ENCODE results near the gene TMEM145. TPM values are rescaled to one million over a fixed set of nuclear protein-coding genes. Genes with fewer than 3 reads are reported as not detected.

The TMEM145 gene
- total RNA-seq, 1 donor from 2014 or later = not detected

DNA sequence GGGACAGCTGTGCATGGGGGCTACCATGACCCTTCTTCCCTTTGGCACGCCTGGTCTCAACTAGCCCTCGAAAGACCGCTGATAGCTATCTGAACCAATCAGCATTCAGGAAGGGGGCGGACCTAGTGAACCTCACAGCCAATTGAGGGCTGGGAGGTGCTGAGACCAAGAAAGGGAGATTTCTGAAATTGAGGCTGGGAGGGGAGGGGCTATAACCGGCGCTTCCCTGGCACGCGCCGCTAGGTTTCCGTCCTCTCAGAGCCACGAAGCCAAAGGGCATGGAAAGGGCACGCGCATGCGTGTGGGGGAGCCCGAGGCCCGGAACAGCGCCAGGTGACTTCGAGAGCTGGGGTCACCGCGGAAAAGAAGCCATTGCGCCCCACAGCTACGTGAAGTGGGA, 6.5 kb upstream of the TMEM145 start:
- intact Hi-C loops (cut with DNase I) = no loop called here
- Histone ChIP-seq H3K36me3 (no peaks in the 10 kb centered on the region), H3K27me3 (ENCODE audit: low read depth) (peaks cover 8% of the 10 kb centered on the region), H3K4me3 (no peak overlapping the region), H3K27ac (no peak overlapping the region), H3K9me3 (no peaks in the 10 kb centered on the region), H3K4me1 (peaks cover 10% of the 10 kb centered on the region)
- no peak for DNase-seq
- no peak for ATAC-seq
- TF ChIP-seq, protein P1, sequence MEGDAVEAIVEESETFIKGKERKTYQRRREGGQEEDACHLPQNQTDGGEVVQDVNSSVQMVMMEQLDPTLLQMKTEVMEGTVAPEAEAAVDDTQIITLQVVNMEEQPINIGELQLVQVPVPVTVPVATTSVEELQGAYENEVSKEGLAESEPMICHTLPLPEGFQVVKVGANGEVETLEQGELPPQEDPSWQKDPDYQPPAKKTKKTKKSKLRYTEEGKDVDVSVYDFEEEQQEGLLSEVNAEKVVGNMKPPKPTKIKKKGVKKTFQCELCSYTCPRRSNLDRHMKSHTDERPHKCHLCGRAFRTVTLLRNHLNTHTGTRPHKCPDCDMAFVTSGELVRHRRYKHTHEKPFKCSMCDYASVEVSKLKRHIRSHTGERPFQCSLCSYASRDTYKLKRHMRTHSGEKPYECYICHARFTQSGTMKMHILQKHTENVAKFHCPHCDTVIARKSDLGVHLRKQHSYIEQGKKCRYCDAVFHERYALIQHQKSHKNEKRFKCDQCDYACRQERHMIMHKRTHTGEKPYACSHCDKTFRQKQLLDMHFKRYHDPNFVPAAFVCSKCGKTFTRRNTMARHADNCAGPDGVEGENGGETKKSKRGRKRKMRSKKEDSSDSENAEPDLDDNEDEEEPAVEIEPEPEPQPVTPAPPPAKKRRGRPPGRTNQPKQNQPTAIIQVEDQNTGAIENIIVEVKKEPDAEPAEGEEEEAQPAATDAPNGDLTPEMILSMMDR (IDR thresholded peaks at IDR 0.05) = no peak

DNA sequence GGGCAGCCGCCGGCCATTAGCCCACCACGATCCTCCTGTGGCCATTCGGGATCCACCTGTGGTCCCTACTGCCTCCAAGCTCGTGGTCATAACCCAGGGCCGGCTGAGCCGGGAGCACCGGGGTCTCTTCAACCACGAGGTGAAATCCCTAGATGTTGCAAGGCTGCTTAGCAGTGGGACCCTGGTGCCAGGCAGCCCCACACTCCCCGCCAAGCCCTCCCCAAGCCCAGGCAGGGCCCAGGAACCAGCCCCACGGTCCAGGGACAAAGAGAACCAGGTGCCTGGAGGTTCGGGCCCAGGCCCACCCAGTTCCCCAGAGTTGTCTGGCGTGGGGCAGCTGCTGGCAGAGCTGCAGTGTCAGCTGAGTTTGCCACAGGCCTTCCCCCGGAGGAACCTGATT, 3.4 kb upstream of the TMEM145 start:
- no peaks in the 10 kb centered on the region for H3K4me1 ChIP-seq
- TF ChIP-seq, protein P1 (IDR thresholded peaks at IDR 0.05) = no peak
- no peak overlapping the region for H3K4me3 ChIP-seq
- H3K27ac ChIP-seq = no peak overlapping the region
- H3K27me3 ChIP-seq (ENCODE audit: low read depth) = peaks cover 37% of the 10 kb centered on the region
- H3K36me3 ChIP-seq = no peaks in the 10 kb centered on the region
- H3K9me3 ChIP-seq = no peaks in the 10 kb centered on the region
- ATAC-seq = no peak
- DNase-seq = no peak
- intact Hi-C loops (cut with DNase I) = no loop called here

DNA sequence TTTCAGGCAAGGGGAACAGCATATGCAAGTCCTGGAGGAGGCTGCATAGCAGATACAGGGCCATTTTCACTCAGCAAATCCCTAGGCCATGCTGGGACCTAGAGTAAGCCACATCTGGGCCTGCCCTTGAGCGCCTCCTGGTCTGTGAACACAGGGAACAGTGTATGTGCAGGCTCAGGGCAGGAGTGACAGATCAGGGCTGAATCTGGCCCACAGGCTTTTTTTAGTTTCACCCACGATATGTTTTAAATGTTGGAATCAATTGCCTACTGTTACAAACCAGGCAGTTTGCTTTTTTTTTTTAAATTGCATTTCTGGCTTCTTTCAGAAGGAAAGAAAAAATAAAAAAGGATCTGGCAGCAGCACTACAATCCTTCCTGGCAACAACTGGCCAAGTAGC, 1.5 kb upstream of the TMEM145 start:
- ATAC-seq = no peak
- no peaks in the 10 kb centered on the region for H3K9me3 ChIP-seq
- intact Hi-C loops (cut with DNase I) = no loop called here
- no peaks in the 10 kb centered on the region for H3K36me3 ChIP-seq
- DNase-seq = no peak
- H3K27ac ChIP-seq = no peak overlapping the region
- H3K4me3 ChIP-seq = no peak overlapping the region
- H3K4me1 ChIP-seq = peaks cover 4% of the 10 kb centered on the region
- H3K27me3 ChIP-seq (ENCODE audit: low read depth) = peaks cover 37% of the 10 kb centered on the region
- TF ChIP-seq, protein P1 (IDR thresholded peaks at IDR 0.05) = no peak

DNA sequence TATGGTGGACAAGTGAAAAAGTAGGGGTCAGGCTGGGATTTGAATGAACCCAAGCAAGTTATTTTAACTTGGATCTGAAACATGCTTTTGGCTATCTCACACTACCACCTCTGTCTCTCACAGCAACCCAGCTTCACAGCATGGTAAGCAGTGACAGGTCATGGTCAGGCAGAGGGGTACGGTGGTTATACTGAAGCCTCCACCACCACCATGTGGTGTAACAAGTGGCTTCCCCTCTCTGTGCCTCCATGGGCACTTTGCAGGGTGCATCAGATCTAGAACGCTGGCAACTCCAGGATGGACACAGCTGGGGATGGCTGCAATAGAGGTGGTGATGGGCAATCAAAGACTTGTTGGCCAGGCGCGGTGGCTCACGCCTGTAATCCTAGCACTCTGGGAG, 739 bp upstream of the TMEM145 start:
- peaks cover 9% of the 10 kb centered on the region for H3K4me1 ChIP-seq

DNA sequence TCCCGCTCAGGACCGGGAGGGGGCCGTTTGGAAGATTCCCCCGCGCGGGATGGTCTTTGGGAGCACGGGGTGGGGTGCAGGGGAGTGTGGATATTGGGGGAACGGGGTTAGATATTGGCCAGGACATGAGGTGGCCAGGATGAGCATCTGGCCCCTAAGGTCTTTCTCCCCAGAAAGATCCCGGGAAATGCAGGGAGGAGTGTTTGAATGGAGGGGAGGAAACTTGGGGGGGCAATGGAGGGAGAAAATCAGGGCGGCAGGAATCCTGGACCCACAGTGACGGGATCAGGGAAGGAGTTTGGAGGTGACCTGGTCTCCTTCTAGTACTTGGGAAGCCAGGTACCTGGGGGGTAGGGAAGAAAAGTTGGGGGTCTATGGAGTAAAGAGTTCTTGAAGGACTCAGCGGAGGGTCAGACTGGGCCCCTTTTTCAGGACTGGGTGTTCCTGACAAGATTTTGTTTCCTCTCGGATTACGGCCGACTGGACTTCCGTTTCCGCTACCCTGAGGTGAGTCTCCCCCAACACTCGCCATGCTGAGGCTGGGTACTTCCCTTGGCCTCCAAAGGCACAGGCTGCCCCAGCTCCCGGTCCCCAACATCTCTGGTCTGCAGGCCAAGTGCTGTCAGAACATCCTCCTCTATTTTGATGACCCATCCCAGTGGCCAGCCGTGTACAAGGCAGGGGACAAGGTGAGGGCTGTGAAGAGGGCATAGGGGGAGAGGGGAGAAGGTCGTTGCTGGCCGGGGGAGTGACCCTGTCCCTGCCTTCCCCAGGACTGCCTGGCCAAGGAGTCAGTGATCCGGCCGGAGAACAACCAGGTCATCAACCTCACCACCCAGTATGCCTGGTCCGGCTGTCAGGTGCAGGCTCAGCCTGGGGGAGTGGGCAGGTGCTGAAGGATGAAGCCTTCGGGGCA, 989 bp downstream of the TMEM145 start:
- TF ChIP-seq, protein P1 (IDR thresholded peaks at IDR 0.05) = no peak
- peaks cover 9% of the 10 kb centered on the region for H3K4me1 ChIP-seq
- H3K4me3 ChIP-seq = peak overlapping the region; percentile 51
- no peaks in the 10 kb centered on the region for H3K36me3 ChIP-seq
- H3K9me3 ChIP-seq = no peaks in the 10 kb centered on the region
- ATAC-seq (no peak), DNase-seq (no peak)
- H3K27ac ChIP-seq = no peak overlapping the region
- H3K27me3 ChIP-seq (ENCODE audit: low read depth) = peaks cover 37% of the 10 kb centered on the region
- intact Hi-C loops (cut with DNase I) = no loop called here

More for the DNA sequence above, 739 bp upstream of the TMEM145 start:
- TF ChIP-seq, protein P1 (IDR thresholded peaks at IDR 0.05) = no peak
- ATAC-seq (no peak), DNase-seq (no peak)
- no peaks in the 10 kb centered on the region for H3K36me3 ChIP-seq
- H3K27me3 ChIP-seq (ENCODE audit: low read depth) = peaks cover 37% of the 10 kb centered on the region
- H3K9me3 ChIP-seq = no peaks in the 10 kb centered on the region
- H3K27ac ChIP-seq = no peak overlapping the region
- intact Hi-C loops (cut with DNase I) = no loop called here
- H3K4me3 ChIP-seq = no peak overlapping the region
